Type B pancreatic cell (in vitro differentiated cells): Measurements from ENCODE around the gene SLC6A13. TPM values are rescaled to one million over a fixed set of nuclear protein-coding genes. Genes with fewer than 3 reads are reported as not detected.

Source experiments
- DNase-seq: peaks from one replicate; pipeline ENCODE4 v3.0.0; 2021; ENCODE audit warnings: mixed read lengths; ENCODE audit not compliant: unreplicated experiment; ENCODE audit errors: extremely low spot score
- H3K27ac Mint-ChIP-seq: 2 replicates; pipeline ENCODE4 v1.8.0; 2021; ENCODE audit warnings: mild to moderate bottlenecking, mixed read lengths
- H3K27me3 Mint-ChIP-seq: 2 replicates; pipeline ENCODE4 v1.8.0; 2021; ENCODE audit warnings: mixed read lengths
- H3K36me3 Mint-ChIP-seq: 2 replicates; pipeline ENCODE4 v1.8.0; 2021; ENCODE audit warnings: mixed read lengths
- H3K4me1 Mint-ChIP-seq: one replicate; pipeline ENCODE4 v1.8.0; 2021; ENCODE audit warnings: mixed read lengths; ENCODE audit not compliant: unreplicated experiment
- H3K4me3 Mint-ChIP-seq: 2 replicates; pipeline ENCODE4 v1.8.0; 2021; ENCODE audit warnings: mild to moderate bottlenecking, mixed read lengths
- H3K9me3 Mint-ChIP-seq: 2 replicates; pipeline ENCODE4 v1.8.0; 2021; ENCODE audit warnings: mixed read lengths
- CTCF ChIP-seq: fragments of 200-600 bp; sonication (generic); conservative IDR thresholded peaks from 2 replicates; pipeline ENCODE4 v1.5.0; 2021; ENCODE audit warnings: antibody characterized with exemption, mild to moderate bottlenecking
- total RNA-seq: library from RNA; stranded (reverse); gene quantifications from 2 replicates; pipeline ENCODE4 v1.2.1, GENCODE V29; 2021; ENCODE audit warnings: low replicate concordance

Gene SLC6A13
- total RNA-seq, 1 donor from 2014 or later, result 7.0 TPM

DNA sequence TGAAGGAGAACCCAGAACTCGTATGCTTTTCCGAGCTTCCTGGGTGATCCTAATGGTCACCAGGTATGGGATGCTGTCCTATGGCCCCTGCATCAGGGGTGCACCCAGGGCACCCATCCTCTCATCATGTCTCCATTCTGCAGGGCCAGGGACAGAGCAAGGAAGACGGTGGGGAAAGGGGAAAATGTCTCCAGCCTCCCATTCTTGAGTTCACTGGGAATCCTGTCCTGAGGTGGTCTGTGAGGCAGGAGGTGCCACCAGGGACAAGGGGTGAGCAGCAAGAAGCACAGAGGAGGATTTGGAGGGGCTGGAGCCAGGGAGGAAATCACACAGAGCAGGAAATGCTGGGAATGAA lies 33.8 kb downstream of the SLC6A13 start:
- TF ChIP-seq CTCF, result no peak
- Mint-ChIP-seq H3K9me3 (no peaks in the 10 kb centered on the region), H3K4me1 (peaks cover 8% of the 10 kb centered on the region), H3K4me3 (no peak overlapping the region), H3K36me3 (peaks cover 4% of the 10 kb centered on the region), H3K27me3 (peaks cover 42% of the 10 kb centered on the region), H3K27ac (no peak overlapping the region)
- DNase-seq, result peak; percentile 50

DNA sequence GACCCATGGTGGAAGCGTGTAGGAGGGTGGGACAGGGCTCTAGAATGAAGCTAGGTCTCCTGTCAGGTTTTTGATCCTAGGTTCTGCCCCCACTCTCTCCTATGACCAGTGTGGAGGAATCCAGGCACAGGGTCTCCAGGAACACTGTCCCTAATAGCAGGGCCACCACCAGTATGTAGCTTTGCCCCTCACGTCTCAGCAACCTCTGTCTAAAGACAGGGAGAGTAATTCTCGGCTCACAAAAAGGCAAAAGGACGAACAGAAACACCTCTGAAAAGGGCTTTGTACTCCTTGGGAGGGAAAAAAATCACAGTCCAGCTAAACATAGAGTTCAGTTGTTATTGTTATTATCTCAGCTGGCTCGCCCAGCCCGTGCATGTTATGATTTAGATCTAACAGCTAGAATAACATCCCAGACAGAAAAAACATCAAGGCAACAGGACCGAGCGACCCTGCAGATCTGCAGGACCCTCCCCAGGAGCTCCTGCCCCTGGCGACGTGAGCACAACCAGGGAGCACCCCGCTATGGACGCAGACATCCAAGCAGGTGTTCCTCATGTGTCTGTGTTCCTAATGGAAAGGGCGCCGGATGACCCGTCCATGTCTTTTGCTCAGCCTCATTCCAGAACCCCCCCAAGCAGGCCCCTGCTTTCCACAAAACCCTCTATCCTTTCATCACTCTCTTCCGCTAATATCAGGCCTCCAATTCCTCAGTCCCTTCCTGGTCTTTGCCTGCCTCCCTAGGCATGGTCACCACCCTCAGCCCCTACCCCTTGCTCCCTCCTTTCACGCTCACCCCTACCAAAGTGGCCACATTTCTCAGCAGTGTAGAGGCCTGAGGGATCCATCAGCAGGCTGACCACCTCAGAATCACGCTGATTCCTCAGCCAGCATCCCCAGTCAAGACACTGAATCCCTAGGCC lies 34.5 kb downstream of the SLC6A13 start:
- H3K4me3 Mint-ChIP-seq, result no peak overlapping the region

GRCh38 chr12:227286-227915 lies 35.2 kb downstream of the SLC6A13 start:
- TF ChIP-seq CTCF, result no peak
- H3K27ac Mint-ChIP-seq, result no peak overlapping the region

More for the DNA sequence above, 34.5 kb downstream of the SLC6A13 start:
- no peak for TF ChIP-seq CTCF
- H3K27me3 Mint-ChIP-seq, result peaks cover 44% of the 10 kb centered on the region
- peaks cover 8% of the 10 kb centered on the region for H3K4me1 Mint-ChIP-seq
- no peak overlapping the region for H3K27ac Mint-ChIP-seq
- peaks cover 4% of the 10 kb centered on the region for H3K36me3 Mint-ChIP-seq
- peak; percentile 56 for DNase-seq
- no peaks in the 10 kb centered on the region for H3K9me3 Mint-ChIP-seq

DNA sequence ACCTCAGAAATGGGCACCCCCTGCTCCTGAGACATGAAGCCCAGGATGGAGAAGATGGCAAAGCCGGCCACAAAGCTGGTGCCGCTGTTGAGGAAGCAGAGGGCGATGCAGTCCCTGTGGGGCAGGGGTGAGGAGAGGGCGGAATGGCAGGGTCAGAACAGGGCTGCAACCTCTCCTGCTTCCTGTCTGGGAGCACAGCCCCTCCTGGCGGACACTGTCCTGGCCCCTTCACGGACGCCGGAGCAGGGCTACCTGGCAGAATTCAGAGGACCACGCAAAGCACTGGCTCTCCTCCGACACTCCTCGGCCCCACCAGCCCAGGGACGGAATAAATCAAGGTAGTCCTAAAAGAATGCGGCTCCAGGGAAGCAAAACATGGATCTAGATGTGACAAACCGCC lies 36.2 kb downstream of the SLC6A13 start:
- Mint-ChIP-seq H3K36me3 (no peaks in the 10 kb centered on the region), H3K4me3 (no peak overlapping the region), H3K27ac (no peak overlapping the region), H3K4me1 (peaks cover 8% of the 10 kb centered on the region), H3K27me3 (peaks cover 44% of the 10 kb centered on the region), H3K9me3 (no peaks in the 10 kb centered on the region)
- DNase-seq, result peak; percentile 60
- TF ChIP-seq CTCF, result no peak

More at GRCh38 chr12:227286-227915, 35.2 kb downstream of the SLC6A13 start:
- Mint-ChIP-seq H3K27me3 (peaks cover 48% of the 10 kb centered on the region), H3K4me1 (peaks cover 8% of the 10 kb centered on the region), H3K4me3 (no peak overlapping the region), H3K9me3 (no peaks in the 10 kb centered on the region), H3K36me3 (peaks cover 3% of the 10 kb centered on the region)
- DNase-seq, result peak; percentile 45

DNA sequence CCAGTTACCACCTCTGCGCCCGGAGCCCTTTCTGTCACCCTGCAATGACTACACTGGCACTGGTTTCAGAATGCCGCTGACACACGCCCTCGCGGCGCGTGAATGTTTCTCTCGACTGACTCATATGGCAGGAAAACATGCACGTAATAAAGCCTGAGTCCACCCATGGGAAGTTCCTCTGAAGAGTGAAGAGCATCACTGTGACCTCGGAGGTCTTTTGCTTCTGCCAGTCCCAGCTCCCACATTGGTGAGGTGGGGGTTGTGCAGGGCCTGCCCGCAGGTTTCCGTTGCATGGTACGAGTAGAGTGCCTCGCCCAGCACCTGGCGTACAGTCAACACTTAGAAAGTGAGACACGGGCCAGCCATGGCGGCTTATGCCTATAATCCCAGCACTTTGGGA lies 37.6 kb downstream of the SLC6A13 start:
- peak; percentile 64 for DNase-seq

More for the DNA sequence above, 37.6 kb downstream of the SLC6A13 start:
- Mint-ChIP-seq H3K27me3 (peaks cover 44% of the 10 kb centered on the region), H3K4me1 (peaks cover 4% of the 10 kb centered on the region), H3K4me3 (no peak overlapping the region), H3K36me3 (no peaks in the 10 kb centered on the region), H3K9me3 (no peaks in the 10 kb centered on the region), H3K27ac (no peak overlapping the region)
- no peak for TF ChIP-seq CTCF
